Stimulated activated CD4-positive, alpha-beta T cell treated with anti-CD3 and anti-CD28 coated beads, Interleukin-12 subunit alpha, Interleukin-12 subunit beta, amount 100 ng/mL, for 4 hours (primary cell): ENCODE results near the gene CCDC148.
"Not testable (repeated sequence)": the region's sequence is repeated elsewhere in the genome, so short reads cannot be mapped to it uniquely, and the experiment has no call there.

ENCODE experiments used
- DNase-seq: peaks from one replicate; pipeline ENCODE4 v3.0.0-alpha.2; 2020

CCDC148 gene

GRCh38 chr2:158481116-158481515 lies 24.6 kb upstream of the CCDC148 start:
- DNase-seq = no peak

GRCh38 chr2:158478816-158479215 lies 22.3 kb upstream of the CCDC148 start:
- no peak for DNase-seq

DNA sequence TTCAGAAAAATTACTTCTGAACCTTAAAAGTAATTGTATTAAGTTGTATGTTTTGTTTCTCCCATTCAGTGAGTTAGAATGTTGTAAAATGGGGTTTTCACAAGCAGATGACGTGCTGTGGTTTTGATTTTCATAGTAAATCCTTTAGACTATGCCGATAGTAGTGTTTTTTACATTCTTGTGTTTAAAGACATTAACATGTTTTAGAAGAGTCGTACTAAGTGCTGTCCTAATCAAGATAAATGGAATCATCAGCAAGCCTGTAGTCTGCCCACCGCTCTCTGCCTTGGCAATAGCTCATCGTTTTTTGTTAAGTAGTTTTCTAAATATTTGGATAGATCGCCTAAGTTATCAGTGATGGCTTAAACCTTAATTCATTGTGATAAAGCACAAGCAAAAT lies 21.7 kb upstream of the CCDC148 start:
- no peak for DNase-seq

GRCh38 chr2:158477202-158477601 lies 20.6 kb upstream of the CCDC148 start:
- no peak for DNase-seq

GRCh38 chr2:158474526-158475011 lies 18.0 kb upstream of the CCDC148 start:
- not testable (repeated sequence) for DNase-seq

- no peak for DNase-seq
These were observed 17.3 kb upstream of the CCDC148 start for GRCh38 chr2:158473719-158474392.

- DNase-seq = not testable (repeated sequence)
These were observed 16.7 kb upstream of the CCDC148 start for GRCh38 chr2:158473300-158473699.

DNA sequence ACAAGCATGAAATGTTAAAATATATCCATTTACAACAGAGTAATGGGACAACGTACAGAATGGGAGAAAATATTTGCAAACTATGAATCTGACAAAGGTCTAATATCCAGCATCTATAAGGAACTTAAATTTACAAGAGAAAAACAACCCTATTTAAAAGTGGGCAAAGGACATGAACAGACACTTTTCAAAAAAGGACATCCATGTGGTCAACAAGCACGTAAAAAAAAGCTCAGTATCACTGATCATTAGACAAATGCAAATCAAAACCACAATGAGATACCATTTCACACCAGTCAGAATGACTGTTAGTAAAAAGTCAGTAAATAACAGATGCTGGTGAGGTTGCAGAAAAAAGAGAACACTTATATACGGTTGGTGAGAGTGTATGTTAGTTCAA lies 16.3 kb upstream of the CCDC148 start:
- DNase-seq = not testable (repeated sequence)

DNA sequence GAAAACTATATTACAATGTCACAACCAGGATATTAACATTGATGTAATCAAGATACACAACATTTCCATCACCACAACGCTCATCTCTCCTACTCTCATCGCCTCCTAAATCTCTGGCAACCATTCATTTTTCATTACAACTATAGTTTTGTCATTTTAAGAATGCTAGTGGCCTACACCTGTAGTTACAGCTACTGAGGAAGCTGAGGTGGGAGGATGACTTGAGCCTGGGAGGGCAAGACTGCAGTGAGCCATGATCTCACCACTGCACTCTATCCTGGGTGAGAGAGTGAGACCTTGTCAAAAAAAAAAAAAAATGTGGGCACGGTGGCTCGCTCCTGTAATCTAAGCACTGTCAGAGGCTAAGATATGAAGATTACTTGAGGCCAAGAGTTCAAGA lies 10.7 kb upstream of the CCDC148 start:
- DNase-seq = no peak

GRCh38 chr2:158464426-158465281 lies 8.1 kb upstream of the CCDC148 start:
- DNase-seq = no peak

DNA sequence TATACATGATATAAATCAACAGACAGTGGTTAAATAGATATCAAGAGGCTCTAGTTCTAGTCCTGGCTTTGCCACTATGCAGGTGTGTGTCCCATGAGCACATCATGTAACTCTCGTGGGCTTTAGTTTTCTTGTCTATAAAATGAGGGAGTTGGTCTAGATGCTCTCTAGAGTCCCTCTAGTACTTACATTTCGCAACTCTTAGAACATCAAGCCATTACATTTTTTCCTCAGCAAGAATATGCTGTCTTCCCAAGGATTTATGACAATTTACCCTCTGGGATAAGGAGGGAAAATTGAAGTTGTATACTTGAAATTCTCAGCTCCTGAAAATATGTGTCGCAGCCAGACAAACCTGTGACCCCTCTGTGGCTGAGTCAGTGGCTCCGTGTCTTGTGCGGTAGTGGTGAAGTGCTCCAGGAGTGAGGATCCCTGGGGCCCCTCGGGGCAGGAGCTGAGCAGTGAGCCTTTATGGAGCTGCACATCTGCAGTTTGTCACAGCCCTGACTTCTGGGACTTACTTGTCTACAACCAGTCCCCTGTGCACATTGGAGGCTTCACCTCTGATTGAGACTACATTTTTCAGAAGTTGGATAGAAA lies 7.0 kb upstream of the CCDC148 start:
- DNase-seq = no peak

- no peak for DNase-seq
These were observed 4.2 kb upstream of the CCDC148 start for GRCh38 chr2:158460632-158461297.

- no peak for DNase-seq
These were observed 2.8 kb upstream of the CCDC148 start for GRCh38 chr2:158459161-158460003.

DNA sequence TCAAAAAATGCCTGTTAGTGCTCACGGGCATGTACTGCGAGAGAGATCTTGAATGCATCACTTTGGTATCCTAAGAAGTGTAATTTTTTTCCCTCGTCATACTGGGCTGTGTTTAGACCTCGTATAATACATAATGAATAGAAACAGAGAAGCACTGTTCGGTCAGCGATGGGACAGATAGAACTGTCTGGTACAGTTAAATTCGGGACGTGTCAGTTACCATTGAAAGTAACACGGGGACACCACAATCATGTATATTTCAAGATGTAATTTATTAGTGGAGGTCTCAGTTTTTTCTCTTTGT lies 2.0 kb upstream of the CCDC148 start:
- DNase-seq = no peak

DNA sequence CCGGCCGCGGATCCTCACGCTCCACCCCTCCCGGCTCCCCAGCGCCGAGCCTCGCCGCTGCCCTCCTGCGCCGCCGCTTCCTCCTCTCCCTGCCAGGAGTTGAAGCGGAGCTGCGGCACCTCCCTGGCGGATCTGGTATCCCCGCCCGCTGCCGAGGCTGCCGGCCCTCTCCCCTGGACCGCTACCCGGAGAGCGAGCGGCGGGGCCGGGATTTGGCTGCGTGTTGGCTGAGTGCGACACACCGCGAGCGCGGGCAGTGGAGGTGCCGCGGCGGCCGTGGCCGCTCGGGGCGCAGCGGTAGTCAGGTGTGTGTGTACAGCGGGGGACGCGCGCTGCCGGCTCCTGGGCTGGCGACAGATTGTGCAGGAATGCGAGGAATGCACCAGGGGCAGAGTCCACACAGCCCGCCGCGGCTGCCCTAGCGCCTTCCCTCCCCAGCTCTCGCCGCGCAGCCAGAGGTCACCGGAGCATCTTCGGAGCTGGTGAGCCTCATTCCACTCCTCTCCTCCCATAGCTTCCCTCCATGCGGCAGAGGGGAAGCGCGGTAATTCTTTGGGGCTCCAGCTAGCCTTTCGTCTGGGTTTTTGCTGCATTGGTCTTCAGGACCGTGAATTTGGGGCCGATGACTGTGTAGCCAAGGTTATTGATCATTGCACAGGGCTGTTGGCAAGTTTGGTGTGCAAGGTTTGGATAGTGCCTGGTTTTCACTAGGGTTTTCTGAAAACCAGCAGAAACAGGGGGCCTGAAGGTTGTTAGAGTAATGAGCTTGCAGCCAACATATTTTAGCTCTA lies 1.5 kb upstream of the CCDC148 start:
- DNase-seq = peak; percentile 53

GRCh38 chr2:158457092-158457825 lies 706 bp upstream of the CCDC148 start:
- peak; percentile 45 for DNase-seq

- no peak for DNase-seq
These were observed 12.9 kb downstream of the CCDC148 start for GRCh38 chr2:158443606-158444005.

- DNase-seq = not testable (repeated sequence)
These were observed 17.5 kb downstream of the CCDC148 start for GRCh38 chr2:158439062-158439461.

DNA sequence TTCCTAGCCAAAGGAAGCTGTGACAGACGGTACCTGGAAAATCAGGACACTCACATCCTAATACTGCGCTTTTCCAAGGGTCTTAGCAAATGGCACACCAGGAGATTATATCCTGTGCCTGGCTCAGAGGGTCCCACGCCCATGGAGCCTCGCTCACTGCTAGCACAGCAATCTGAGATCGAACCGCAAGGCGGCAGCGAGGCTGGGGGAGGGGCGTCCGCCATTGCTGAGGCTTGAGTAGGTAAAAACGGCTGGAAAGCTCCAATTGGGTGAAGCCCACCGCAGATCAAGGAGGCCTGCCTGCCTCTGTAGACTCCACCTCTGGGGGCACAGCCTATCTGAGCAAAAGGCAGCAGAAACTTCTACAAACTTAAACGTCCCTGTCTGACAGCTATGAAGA lies 22.8 kb downstream of the CCDC148 start:
- not testable (repeated sequence) for DNase-seq

DNA sequence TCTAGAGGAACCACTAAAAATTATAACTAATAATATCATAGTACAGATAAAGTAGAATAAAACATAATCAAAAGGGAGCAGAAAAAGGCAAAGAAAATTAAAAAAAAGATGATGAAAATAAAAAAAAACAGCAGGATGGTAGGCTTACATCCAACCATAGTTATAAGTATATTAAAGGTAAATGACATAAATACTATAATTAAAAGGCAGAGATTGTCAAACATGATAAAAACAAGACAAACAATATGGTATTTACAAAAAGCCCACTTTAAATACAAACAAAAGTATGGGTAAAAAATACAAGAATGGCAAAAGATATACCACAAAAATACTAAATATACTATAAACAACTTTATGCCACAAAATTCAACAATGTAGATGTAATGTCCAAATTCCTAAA lies 24.4 kb downstream of the CCDC148 start:
- DNase-seq = no peak

DNA sequence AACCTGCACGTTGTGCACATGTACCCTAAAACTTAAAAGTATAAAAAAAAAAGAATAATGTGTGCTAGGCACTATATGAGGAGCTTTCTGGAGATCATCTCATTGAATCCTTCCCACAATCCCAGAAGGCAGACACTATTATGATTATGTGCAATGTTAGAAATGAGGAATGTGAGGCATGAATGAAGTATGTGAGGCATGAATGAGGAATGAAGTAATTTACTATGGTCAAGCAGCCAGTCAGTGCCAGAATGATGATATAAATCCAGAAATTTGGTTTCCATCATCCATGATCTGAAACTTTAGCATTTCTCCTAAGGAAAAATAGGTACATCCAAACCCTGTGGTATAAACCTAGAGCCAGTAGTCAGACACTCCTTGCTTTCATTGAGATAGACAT lies 42.0 kb downstream of the CCDC148 start:
- no peak for DNase-seq
